Liver (tissue), 3 donors: Measurements from ENCODE around the gene MUC7.

Experiments
- EGR1 ChIP-seq, 2 donors: IDR thresholded peaks; 2 replicates each; pipeline ENCODE4 v1.6.1; 2016 to 2018; ENCODE audit warnings: antibody characterized with exemption in 2 of 2, low read depth in 2 of 2
- FOXA1 ChIP-seq: IDR thresholded peaks from 2 replicates; pipeline ENCODE4 v1.6.1; 2016; ENCODE audit warnings: antibody characterized with exemption
- HNF4G ChIP-seq: IDR thresholded peaks from 2 replicates; pipeline ENCODE4 v1.6.1; 2016; ENCODE audit warnings: antibody characterized with exemption
- RAD21 ChIP-seq, 2 donors: IDR thresholded peaks; 2 replicates each; pipeline ENCODE4 v1.6.1; 2016; ENCODE audit warnings: antibody characterized with exemption in 2 of 2, mild to moderate bottlenecking in 2 of 2
- TF ChIP-seq, protein P1 (sequence below): fragments of 150-350 bp; IDR thresholded peaks from 2 replicates; pipeline ENCODE4 v1.5.1; 2017; ENCODE audit warnings: improper control_type of control experiment, low read depth, low read length; ENCODE audit not compliant: missing input control
- TF ChIP-seq, protein P2 (sequence below): IDR thresholded peaks from 2 replicates; pipeline ENCODE4 v1.6.1; 2016; ENCODE audit warnings: antibody characterized with exemption, mild to moderate bottlenecking
- TF ChIP-seq, protein P3 (sequence below): IDR thresholded peaks from 2 replicates; pipeline ENCODE4 v1.6.1; 2016; ENCODE audit warnings: antibody characterized with exemption
- TF ChIP-seq, protein P4 (sequence below): IDR thresholded peaks from 2 replicates; pipeline ENCODE4 v1.6.1; 2016; ENCODE audit warnings: antibody characterized with exemption
- TF ChIP-seq, protein P5 (sequence below): IDR thresholded peaks from 2 replicates; pipeline ENCODE4 v1.6.1; 2016; ENCODE audit warnings: antibody characterized with exemption
- donor health status: healthy.
- donor health status: healthy.

DNA sequence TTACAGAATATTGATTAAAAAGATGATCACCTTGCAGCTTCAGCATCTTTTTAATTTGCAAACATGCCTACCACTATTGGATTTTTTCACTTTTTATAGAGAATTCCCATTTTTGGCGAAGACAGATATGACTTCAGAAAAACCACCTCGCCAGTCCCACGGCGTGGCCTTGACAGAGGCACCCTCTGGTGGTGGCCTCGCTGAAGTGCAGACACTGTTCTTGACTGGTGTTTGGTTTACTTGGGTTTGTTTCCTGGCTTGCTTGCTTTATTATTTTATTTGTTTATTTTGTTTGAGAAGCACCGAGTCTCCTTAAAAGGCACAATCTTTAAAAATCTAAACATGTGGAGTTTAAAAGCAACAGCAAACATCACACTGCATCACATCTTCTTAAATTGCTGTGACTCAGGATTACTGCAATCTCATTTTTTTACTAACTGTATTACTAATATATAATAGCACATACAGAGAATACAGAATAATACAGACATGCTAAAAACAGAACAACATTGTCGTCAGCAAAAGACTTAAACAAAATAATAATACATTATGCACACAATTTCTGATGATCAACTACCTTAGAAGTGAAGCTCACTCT is 33.3 kb downstream of the MUC7 start:
- TF ChIP-seq, protein P1, sequence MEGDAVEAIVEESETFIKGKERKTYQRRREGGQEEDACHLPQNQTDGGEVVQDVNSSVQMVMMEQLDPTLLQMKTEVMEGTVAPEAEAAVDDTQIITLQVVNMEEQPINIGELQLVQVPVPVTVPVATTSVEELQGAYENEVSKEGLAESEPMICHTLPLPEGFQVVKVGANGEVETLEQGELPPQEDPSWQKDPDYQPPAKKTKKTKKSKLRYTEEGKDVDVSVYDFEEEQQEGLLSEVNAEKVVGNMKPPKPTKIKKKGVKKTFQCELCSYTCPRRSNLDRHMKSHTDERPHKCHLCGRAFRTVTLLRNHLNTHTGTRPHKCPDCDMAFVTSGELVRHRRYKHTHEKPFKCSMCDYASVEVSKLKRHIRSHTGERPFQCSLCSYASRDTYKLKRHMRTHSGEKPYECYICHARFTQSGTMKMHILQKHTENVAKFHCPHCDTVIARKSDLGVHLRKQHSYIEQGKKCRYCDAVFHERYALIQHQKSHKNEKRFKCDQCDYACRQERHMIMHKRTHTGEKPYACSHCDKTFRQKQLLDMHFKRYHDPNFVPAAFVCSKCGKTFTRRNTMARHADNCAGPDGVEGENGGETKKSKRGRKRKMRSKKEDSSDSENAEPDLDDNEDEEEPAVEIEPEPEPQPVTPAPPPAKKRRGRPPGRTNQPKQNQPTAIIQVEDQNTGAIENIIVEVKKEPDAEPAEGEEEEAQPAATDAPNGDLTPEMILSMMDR, result peak; percentile 90
- TF ChIP-seq EGR1 (IDR thresholded peaks at IDR 0.05; ENCODE audit: low read depth in 2 of 2) (no peak), FOXA1 (no peak), HNF4G (no peak), RAD21 (IDR thresholded peaks at IDR 0.05) (peak; percentile 95)
- TF ChIP-seq, protein P2, sequence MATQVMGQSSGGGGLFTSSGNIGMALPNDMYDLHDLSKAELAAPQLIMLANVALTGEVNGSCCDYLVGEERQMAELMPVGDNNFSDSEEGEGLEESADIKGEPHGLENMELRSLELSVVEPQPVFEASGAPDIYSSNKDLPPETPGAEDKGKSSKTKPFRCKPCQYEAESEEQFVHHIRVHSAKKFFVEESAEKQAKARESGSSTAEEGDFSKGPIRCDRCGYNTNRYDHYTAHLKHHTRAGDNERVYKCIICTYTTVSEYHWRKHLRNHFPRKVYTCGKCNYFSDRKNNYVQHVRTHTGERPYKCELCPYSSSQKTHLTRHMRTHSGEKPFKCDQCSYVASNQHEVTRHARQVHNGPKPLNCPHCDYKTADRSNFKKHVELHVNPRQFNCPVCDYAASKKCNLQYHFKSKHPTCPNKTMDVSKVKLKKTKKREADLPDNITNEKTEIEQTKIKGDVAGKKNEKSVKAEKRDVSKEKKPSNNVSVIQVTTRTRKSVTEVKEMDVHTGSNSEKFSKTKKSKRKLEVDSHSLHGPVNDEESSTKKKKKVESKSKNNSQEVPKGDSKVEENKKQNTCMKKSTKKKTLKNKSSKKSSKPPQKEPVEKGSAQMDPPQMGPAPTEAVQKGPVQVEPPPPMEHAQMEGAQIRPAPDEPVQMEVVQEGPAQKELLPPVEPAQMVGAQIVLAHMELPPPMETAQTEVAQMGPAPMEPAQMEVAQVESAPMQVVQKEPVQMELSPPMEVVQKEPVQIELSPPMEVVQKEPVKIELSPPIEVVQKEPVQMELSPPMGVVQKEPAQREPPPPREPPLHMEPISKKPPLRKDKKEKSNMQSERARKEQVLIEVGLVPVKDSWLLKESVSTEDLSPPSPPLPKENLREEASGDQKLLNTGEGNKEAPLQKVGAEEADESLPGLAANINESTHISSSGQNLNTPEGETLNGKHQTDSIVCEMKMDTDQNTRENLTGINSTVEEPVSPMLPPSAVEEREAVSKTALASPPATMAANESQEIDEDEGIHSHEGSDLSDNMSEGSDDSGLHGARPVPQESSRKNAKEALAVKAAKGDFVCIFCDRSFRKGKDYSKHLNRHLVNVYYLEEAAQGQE, result no peak
- TF ChIP-seq, protein P3, sequence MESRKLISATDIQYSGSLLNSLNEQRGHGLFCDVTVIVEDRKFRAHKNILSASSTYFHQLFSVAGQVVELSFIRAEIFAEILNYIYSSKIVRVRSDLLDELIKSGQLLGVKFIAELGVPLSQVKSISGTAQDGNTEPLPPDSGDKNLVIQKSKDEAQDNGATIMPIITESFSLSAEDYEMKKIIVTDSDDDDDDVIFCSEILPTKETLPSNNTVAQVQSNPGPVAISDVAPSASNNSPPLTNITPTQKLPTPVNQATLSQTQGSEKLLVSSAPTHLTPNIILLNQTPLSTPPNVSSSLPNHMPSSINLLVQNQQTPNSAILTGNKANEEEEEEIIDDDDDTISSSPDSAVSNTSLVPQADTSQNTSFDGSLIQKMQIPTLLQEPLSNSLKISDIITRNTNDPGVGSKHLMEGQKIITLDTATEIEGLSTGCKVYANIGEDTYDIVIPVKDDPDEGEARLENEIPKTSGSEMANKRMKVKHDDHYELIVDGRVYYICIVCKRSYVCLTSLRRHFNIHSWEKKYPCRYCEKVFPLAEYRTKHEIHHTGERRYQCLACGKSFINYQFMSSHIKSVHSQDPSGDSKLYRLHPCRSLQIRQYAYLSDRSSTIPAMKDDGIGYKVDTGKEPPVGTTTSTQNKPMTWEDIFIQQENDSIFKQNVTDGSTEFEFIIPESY, result no peak
- TF ChIP-seq, protein P4, sequence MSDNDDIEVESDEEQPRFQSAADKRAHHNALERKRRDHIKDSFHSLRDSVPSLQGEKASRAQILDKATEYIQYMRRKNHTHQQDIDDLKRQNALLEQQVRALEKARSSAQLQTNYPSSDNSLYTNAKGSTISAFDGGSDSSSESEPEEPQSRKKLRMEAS, result no peak
- TF ChIP-seq, protein P5, sequence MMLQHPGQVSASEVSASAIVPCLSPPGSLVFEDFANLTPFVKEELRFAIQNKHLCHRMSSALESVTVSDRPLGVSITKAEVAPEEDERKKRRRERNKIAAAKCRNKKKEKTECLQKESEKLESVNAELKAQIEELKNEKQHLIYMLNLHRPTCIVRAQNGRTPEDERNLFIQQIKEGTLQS, result no peak
